ENCODE results near the gene TACC2.

DNA sequence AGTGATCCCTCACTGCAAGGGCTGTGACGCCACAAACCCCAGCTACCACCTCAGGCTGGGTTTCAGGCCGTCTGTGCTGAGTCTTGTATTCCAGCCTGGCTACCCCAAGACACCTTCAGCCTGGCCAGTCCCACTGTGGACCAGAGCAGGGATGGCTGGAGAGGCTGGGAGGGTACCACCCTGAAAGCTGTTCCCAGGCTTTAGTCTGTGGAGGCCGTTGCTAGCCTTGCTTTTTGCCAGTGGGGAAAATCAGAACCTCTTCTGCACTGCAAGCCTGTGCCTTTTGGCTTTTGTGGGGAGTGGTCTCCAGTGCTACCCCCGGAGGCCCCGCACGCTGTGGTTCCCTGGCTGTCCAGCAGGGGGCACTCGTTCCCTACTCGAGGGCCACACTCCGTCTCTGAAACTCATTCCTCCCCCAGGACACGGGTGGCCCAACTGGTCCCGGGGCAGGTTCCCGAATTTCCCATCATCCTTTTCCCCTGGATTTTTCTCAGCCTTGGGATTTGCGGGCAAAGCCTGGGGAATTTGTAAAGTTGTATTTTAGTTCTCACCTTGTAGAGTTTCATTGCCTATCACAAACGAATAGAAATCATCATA is 153.8 kb downstream of the TACC2 start:
- no peak for TF ChIP-seq EZH2 (IDR thresholded peaks at IDR 0.05; ENCODE audit: low read depth, unreplicated experiment)
- peak; percentile 92 to 96 for TF ChIP-seq CTCF (conservative IDR thresholded peaks at IDR 0.05; ENCODE audit: low read depth in 2 of 2)
